HG03196 (cell line): Measurements from ENCODE around the gene MRAP2.

Source experiments
- ATAC-seq: cut with Tn5 transposase; IDR thresholded peaks from one replicate; pipeline ENCODE4 v1.9.1; 2021; ENCODE audit not compliant: unreplicated experiment

Gene MRAP2, protein sequence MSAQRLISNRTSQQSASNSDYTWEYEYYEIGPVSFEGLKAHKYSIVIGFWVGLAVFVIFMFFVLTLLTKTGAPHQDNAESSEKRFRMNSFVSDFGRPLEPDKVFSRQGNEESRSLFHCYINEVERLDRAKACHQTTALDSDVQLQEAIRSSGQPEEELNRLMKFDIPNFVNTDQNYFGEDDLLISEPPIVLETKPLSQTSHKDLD

DNA sequence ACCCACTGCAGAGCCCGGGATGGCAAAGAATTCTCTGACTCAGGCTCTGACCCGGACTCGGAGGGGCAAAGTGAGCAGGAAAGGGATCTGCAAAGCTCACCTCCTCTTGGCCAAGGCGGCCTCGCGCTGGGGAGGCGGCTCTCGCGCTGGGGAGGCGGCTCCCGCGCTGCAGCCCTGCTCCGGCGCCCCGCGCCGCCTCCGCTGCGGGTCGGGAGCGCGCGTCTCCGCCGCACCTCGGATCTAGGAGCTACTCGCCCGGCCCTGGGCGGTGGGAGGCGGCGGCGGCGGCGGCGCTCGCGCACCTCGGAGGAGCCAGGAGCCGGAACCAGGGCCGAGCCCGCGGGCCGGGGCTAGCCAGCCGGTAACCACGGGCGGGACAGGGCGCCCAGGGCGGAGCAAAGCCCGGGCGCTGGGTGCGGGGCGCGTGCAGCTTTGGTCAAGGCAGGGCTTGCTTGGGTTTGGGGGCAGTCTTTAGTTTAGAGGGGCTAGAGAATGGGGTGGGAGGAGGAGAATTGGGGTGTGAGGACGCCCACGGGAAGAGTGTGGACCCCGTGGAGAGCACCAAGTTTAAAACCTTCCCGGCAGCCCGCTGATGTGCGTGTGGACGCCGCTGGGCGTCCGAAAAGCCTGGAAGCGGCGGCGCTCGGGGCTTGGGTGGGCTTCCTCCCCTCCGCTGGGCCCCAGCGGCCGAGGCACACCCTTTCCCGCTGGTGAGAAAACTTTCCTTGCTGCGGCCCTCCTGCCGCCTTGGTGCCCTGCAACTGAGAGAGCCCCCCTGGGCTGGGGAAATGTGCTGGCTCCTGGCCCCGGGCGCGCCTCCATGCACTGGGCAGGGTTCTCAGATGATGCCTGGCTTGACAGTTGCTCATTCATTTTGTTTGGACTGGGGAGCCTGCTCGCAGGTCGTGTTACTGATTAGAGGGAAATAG, at the start of gene MRAP2:
TSS of gene MRAP2 (plus strand) at position 250 of the 929 bp plus-strand sequence. CDS start 21,547 bp downstream, outside the sequence.
- ATAC-seq: no peak

DNA sequence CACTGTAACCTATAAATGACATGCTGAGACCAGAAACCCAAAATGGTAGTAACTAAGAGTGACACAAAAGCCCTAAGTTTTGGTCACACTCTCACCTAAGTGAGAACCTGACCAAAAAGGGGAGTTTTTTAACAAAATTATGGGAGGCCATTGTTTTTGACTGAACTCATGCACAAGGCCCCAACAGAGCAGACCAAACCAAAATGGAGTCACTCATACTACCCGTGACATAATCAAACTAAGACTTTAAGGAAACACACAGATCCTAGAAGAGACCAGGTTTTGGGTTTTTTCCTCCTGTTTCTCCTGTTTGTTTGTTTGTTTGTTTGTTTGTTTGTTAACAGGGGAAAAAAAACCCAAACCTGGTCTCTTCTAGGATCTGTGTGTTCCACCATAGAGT, 49.2 kb upstream of the MRAP2 start:
- no peak for ATAC-seq

DNA sequence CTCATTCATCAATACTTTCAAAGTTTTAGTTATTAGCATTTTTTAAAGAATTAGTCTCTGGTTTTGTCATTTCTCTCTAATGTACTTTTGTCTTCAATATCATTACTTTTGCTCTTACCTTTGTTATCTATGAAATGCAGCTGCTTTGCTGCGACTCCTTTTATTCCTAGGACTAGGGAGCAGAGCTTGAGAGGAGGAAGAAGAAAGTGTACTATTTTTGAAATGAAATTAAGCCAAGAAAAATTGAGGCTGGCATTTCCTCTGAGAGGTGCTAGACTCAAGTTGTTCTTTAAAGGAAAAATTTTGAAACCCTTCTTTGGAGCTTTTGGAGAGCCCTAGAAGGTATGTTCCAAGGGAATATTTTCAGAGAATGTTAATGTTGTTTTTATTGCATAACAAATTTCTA, 48.3 kb upstream of the MRAP2 start:
- no peak for ATAC-seq

DNA sequence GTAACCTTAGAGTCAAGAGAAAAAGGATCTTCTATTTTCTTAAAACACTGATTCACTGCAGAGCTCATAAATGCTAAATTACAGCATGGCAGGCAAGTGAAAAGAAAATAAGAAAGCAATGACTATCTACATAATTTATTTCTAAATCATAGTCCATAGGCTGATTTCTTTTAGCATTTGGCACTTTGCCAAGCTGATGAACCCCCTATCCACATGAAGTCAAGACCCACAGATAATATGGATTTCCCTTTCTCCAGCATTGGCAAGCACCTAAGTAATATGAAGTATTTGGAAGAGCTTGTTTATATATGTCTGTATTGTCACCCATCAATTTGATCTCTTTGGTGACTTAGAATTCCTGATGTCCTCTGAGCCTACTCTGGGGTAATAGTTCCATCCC, 47.9 kb upstream of the MRAP2 start:
- ATAC-seq: no peak

DNA sequence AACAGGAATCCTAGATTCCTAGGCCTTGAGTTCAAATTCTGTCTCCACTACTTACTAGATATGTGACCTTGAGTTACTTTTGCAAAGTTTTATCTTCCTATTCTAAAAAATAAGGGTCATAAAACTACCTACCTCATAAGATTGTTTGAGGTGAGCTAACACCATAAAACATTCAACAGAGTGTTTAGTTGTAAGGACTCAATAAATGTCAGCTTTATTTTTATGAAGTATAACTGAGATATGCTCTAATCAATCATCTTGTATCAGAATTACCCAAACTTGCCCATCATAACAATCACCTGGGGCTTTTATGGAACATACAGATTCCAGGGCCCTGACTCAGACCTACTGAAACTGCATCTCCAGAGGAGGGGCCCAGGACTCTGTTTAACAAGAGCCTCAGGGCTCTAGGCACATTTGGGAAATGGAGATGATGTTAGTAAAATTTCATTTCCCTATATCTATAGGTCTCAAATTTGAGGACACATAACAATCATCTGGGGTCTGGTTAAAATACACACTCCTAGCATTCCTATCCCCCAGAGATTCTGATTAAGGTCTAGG, 35.5 kb upstream of the MRAP2 start:
- ATAC-seq: no peak

DNA sequence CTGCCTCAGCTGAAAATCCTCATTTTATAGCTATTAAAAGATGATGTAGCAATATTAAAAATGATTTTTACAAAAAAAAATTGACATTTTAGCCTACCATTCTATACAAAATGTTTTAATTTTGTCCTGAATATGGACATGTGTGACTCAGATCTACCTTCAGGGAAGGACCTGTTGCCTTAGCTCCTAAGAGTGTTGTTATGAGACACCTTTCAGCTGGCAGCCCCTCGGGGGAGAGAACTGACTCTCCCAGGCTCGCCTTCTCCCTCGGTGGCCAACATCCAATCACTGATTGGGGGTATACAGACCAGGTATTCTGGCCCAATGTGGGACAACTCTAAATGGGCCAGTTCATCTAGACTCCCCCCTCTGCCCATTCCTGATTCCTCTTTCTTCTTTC, 32.5 kb upstream of the MRAP2 start:
- no peak for ATAC-seq

DNA sequence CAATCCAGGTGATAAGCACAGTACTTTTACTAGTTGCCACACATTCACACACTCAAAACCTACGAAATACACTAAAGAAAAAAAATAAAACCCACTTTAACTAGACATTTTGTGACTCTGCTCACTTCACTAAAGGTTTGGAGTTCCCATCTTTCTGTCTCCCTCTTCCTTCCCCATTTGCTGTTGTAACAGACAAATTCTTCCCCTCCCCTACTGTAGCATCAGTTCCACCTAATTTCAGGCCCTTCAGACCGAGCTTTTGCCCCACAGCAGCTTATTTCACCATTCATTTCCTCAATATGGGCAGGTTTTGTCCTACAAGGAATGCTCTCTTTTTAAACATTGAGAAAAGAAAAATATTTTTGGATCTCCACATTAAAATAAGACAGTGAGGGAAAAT, 31.3 kb upstream of the MRAP2 start:
- ATAC-seq: no peak

DNA sequence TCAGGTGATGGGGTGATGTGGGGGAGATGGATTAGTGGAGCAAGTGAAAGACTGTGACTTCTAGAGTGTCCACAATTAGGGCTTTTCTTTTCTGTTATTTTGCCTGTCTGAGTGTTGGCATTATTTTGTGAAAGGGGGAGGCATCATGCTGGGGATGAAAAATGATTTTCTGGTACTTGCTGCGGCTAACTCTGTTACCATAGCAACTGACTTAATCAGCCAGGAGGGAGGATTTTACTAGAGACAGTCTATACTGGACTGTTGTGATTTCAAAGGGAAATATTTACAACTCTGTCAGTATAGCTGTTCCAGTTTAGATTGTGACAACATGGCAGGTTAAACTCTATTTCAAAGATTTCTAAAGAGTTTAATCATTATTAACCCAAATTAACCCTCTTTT, 30.4 kb upstream of the MRAP2 start:
- no peak for ATAC-seq

DNA sequence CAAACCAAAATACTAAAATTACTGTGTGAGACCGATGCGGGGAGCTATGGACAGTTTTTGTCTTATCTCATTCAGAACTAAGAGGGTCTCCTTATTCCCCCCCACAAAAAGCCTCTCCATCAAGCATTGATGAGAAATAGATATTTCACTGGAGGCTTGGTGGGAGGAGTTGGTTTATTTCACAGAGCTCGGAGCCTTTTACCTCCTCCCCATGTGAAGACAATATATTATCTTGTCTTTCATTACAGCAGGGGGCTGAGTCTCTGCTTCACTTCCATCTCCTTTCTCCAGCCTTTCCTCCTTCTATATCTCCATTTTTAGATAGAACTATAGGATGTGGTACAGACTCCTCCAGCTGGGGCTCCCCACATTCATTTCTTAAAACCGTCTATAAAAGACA, 29.9 kb upstream of the MRAP2 start:
- no peak for ATAC-seq

DNA sequence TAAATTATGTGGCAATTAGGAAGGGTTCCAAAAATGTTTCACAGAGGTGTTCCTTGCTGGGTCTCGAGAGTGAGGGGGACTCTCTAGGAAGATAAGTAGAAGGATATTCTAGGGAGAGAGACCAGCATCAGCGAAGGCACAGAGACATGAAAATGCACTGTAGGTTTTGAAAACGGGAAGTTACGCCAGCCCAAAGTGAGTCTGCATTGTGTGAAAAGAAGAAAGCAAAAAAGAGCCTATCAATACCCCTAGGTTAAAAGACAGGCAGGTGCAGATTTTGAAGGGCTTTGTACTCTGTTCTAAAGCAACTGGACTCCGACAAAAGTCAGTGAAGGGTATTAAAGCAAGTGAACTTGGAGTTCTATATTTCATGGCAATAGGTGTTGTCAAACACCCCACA, 25.7 kb upstream of the MRAP2 start:
- no peak for ATAC-seq

DNA sequence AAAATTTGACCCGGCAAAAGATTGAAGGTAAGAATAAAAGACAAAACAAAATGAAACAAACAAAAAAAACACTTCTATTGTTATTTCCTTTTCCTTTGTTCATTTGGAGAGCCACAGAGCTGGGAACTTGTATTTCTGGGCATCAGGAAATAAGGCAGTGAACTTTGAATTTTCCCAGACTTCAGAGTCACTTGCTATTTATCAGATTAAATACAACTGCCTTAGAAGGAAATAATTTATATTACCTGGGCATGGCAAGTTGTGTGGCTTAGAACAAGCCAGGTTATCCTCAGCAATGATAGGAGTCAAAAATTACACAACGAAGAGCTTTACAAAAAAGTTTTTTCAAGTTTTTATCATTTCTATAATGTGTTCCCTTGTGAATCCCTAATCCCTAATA, 20.2 kb upstream of the MRAP2 start:
- ATAC-seq: no peak

DNA sequence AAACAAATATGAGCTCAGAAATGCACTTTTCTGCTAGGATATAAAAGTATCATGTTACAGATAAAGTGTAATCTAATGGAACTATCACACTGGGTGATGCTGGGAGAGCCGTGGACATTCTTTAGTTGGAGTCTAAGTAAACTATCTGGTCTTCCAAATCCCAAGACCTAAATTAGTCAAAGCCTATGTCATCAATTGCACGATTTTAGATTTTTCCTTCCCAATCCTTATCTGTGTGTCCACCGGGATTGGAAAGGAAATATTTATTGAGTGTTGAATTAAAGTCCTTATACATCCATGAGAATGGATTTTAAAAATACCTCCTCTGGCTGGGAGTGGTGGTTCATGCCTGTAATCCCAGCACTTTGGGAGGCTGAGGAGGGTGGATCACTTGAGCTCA, 19.6 kb upstream of the MRAP2 start:
- ATAC-seq: no peak

DNA sequence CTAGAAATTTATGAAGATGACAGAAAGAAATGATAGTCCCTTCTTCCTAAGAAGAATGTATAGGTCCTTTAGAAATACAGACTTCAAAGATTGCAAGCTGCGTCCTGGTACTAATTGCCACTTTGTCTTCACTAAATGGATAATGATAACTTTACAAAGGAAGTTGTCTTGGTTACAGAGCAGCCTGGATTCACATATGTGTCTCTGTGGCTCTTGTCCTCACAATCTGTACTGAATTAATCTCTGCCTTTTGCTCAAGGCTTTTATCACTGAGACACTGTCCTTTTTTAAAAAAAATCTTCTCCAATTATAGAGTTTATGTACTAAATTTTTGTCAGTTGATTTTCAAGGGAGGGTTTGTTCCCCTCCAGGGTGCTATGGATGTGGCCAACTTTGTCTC, 17.5 kb upstream of the MRAP2 start:
- no peak for ATAC-seq

DNA sequence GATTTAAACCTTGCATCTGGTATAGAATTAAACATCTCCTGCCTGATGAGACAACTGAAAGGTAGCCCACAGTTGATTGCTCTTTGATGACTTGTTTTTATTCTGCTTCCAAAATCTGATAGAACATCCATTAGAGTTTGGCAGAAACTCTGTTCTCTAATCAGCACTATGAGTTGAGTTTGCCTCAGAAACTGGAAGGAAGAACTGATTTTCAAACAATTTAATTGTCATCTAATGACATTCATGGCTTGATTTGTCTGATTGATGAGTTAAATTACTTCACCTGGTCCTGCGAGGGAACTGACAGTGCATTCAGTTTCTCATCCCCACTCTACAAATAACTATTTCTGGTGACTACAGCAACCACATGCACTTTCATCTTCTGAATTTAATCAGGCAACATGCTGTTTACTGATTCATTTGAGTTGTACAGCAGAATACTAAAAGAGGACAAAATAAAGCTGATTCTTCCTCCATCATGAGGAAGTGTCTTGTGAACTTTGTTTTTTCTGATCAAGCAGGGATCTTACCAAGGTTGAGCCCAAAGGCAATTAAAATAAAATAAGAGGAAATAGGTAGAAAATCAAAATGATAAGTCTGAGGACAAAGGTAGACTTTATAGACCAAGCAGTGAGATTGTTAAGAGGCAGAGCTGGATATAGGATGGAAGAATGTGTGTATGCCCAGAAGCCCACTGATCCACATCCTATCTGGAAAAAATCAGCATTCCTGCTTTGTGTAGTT, 15.7 kb upstream of the MRAP2 start:
- no peak for ATAC-seq

DNA sequence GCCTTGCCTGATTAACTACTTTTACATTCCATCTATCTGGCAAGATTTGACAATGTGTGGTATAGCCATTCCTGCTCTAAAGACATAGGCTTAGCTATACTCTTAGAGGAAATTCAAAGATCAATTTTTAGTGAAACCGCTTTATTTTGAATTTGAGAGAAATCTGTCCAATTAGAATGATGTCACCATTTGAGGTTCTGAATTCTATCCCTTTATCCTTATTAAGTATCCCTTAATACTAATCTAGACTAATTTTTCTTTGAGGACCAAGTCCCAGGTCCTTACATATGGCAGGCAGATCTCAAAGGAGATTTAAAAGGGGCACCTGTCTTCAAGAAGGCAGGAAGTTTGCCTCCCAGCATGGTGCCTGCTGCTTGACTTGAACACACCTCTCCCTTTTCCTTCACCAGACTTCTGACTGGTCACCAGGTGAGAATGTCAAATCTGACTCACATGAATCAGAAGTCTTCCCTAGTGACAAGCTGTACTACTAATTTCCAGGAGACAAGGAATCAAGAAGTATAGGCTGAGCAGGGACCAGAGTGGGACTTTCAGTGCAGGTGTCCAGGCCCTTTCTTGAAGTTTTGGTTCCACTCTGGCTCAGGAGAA, 15.0 kb upstream of the MRAP2 start:
- ATAC-seq: no peak

DNA sequence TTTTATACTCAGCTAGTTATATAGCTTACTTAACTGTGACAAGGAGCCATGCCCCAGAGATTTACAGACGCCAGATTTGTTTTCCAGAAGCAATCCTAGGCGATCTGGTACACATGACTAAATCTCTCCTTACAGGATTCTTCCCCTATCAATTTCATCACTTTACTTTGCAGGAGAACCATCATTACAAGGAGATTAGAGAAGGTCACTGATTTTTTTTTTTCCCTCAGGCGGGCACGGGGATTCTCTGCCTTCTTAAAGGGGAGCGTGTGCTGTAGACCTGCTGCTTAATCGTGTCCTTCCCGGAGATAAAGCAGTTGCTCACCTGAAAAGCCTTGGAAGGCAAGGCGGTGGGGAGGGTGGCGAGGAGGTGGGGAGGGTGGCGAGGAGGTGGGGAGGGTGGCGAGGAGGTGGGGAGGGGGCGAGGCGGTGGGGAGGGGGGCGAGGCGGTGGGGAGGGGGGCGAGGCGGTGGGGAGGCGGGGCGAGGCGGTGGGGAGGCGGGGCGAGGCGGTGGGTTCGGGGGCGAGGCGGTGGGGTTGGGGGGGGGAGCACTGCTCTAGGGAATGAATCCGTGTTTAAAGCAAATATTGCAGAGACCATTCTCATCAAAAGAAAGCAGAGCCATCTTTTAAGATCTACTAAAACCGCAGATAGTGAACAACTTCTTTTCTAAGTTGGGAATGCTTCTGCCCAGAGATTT, 14.3 kb upstream of the MRAP2 start:
- ATAC-seq: no peak

DNA sequence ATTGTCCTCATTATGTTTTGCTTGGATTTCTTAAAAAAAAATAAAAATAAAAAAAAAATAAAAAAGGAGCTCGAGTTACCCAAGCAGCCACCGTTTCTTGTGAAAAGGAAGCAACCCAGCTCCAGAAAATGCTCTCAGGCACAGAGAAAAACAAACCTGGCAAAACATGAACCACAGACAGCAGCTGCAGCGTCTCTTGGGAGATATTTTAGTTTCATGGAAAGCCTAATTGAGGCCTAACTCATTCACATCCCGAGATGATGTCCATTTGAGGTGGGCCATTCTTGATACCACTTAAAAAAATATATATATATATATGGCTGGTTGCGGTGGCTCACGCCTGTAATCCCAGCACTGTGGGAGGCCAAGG, 13.7 kb upstream of the MRAP2 start:
- no peak for ATAC-seq

DNA sequence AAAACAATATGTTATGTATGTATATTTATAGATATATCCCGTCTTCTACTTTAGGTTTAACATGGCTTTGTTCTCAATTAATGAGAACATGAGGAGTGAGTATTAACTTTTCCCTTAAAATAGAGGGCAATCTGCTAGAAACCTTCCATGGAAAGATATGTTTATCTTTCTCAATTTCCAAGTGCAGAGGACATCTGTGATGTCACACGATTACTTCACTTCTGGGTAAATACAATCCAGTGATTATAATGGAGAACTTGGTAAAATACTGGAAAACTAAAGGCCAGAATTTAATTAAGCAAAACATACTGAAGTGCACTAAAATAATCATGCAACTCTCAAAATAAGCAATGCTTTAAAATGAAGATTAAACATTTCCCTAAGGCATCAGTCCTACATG, 11.9 kb upstream of the MRAP2 start:
- ATAC-seq: no peak

DNA sequence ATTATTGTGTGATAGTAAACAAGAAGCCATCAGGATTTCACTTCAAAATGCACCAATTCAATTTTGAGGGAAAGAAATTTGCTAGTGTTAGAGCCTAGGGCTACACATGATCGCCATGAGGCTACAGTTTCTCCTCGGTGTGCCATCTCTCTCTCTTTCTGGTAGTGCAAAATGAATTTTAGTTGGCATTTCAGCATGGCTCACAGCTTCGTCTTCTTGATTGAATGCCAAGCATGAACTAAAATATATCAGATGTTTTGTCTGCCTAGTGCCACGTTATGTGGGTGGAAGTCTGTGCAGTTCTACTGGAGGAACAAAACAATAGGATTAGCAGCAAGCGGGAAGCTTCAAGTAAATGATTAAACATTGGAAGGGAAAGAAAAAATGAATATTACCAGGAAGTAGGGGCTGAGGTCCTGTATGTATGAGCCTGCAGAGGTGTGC, 6.8 kb upstream of the MRAP2 start:
- ATAC-seq: no peak

DNA sequence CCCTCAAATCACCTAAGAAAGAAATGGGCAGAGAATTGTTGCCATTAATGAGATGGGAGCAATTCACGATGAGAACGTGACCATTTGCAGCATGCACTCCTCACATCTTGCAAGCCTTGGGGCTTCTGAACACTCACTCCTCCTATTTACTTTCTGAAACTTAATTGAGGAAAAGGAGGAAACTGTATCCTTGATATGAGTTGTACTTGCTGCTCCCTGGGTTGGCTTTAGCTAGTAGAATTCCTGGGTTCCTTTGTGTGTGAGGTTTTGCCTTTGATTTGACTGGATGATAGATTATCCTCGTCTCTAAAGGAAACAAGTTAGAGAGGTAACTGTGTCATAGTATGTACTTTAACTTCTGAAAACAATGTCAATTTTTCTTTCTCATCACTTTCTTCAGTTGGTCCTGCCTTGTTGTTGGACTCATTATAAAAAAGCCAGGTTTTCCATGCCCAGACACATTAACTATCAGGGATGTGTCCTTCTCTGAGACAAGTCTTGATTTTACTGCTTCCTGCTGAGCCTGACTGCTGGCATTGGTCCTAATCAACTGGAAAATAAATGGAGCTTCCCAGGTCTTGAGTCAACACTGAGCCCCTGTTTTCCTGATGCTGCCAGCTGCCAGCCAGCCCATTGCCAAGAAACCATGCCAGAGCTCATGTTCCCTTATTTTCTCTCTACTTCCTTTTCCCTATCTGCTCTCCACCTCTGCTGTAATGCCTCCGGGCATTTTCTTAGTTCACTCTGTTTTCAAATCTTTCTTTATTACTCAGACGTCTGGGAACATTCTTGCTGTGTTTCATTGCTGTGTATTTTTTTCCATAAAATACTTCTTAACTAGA, 6.0 kb upstream of the MRAP2 start:
- no peak for ATAC-seq
